Keratinocyte (primary cell): ENCODE data around the gene GNAT2. TPM values are rescaled to one million over a fixed set of nuclear protein-coding genes. Genes with fewer than 3 reads are reported as not detected.

Experiments used
- DNase-seq: peaks from one replicate; pipeline ENCODE4 v3.0.0-alpha.2; 2011; ENCODE audit warnings: low read depth, missing footprints, low spot score
- FAIRE-seq: peaks from 2 replicates; lab custom pipeline; 2011; peaks lifted over from hg19 to GRCh38; lab: Jason Lieb, UNC
- H2AFZ ChIP-seq: 2 replicates; pipeline ENCODE4 v1.6.0; 2012; ENCODE audit warnings: low read length, control low read depth, inconsistent platforms; ENCODE audit not compliant: control insufficient read depth
- H3K27ac ChIP-seq: 2 replicates; pipeline ENCODE4 v1.5.1; 2011; ENCODE audit warnings: low read length; ENCODE audit not compliant: control insufficient read depth, insufficient read depth
- H3K27me3 ChIP-seq: 3 replicates; pipeline ENCODE4 v1.6.0; 2011; ENCODE audit warnings: low read length; ENCODE audit not compliant: control insufficient read depth, insufficient read depth; ENCODE audit errors: extremely low read depth
- H3K36me3 ChIP-seq, 2 experiments: 2 replicates in 1 of 2; 3 replicates in 1 of 2; pipeline ENCODE4 v1.5.1; 2011; ENCODE audit warnings: low read length in 2 of 2, mild to moderate bottlenecking in 1 of 2; ENCODE audit not compliant: control insufficient read depth in 2 of 2, insufficient read depth in 2 of 2; ENCODE audit errors: extremely low read depth in 1 of 2
- H3K4me1 ChIP-seq: 3 replicates; pipeline ENCODE4 v1.5.1; 2011; ENCODE audit warnings: low read length; ENCODE audit not compliant: control insufficient read depth, insufficient read depth; ENCODE audit errors: extremely low read depth
- H3K4me2 ChIP-seq: 3 replicates; pipeline ENCODE4 v1.6.0; 2011; ENCODE audit warnings: low read depth, low read length; ENCODE audit not compliant: control insufficient read depth, insufficient read depth; ENCODE audit errors: extremely low read depth
- H3K4me3 ChIP-seq, 3 experiments: fragments of 200-600 bp in 1 of 3; sonication (generic) in 1 of 3; 2 replicates in 2 of 3; 3 replicates in 1 of 3; pipeline ENCODE4 v1.5.1; 2011 to 2016; ENCODE audit warnings: low read length in 3 of 3, mild to moderate bottlenecking in 3 of 3, control low read depth in 2 of 3, inconsistent platforms in 1 of 3, low read depth in 1 of 3, mixed read lengths in 1 of 3, mixed run types in 1 of 3, moderate library complexity in 1 of 3; ENCODE audit not compliant: control insufficient read depth in 2 of 3, insufficient read depth in 2 of 3; ENCODE audit errors: extremely low read depth in 1 of 3
- H3K79me2 ChIP-seq: 2 replicates; pipeline ENCODE4 v1.6.0; 2012; ENCODE audit warnings: low read length; ENCODE audit not compliant: control insufficient read depth, insufficient read depth
- H3K9ac ChIP-seq: 3 replicates; pipeline ENCODE4 v1.6.0; 2011; ENCODE audit warnings: low read length; ENCODE audit not compliant: control insufficient read depth, insufficient read depth; ENCODE audit errors: extremely low read depth
- H3K9me1 ChIP-seq: 3 replicates; pipeline ENCODE4 v1.6.0; 2011; ENCODE audit warnings: low read length; ENCODE audit not compliant: control insufficient read depth, insufficient read depth; ENCODE audit errors: extremely low read depth
- H3K9me3 ChIP-seq: 2 replicates; pipeline ENCODE4 v1.5.1; 2012; ENCODE audit warnings: low read depth, low read length; ENCODE audit not compliant: control insufficient read depth
- H4K20me1 ChIP-seq: 3 replicates; pipeline ENCODE4 v1.6.0; 2011; ENCODE audit warnings: low read length; ENCODE audit not compliant: control insufficient read depth, insufficient read depth; ENCODE audit errors: extremely low read depth
- CTCF ChIP-seq, 3 experiments: IDR thresholded peaks in 1 of 3; conservative IDR thresholded peaks in 1 of 3; optimal IDR thresholded peaks in 1 of 3; 2 replicates in 2 of 3; 3 replicates in 1 of 3; pipeline versions ENCODE3 to v1.5.1; 2011; ENCODE audit warnings: low read length in 3 of 3, mild to moderate bottlenecking in 3 of 3, moderate library complexity in 2 of 3, control low read depth in 1 of 3, inconsistent platforms in 1 of 3; ENCODE audit not compliant: insufficient read depth in 2 of 3; ENCODE audit errors: extremely low read depth in 1 of 3
- EZH2 ChIP-seq: IDR thresholded peaks from one replicate; pipeline ENCODE4 v1.6.1; 2012; ENCODE audit warnings: inconsistent platforms, mild to moderate bottlenecking, low read length, moderate library complexity
- dilution Hi-C: fragments of 300-500 bp; cut with MboI; formaldehyde crosslinking; loops from one replicate; pipeline ENCODE4 v1.7.0; 2020; ENCODE audit warnings: low sequenced_read_pairs; ENCODE audit not compliant: extremely low pct_ligation_motif_present
- polyA plus RNA-seq, 5 experiments: library from polyadenylated mRNA; depleted of rRNA in 3 of 5; stranded (reverse) in 3 of 5; stranded (forward) in 1 of 5; unstranded in 1 of 5; fragments of >200 nt; gene quantifications; 1 replicate in 1 of 5; 2 replicates in 3 of 5; 3 replicates in 1 of 5; pipeline versions ENCODE4 v1.2.1 to v1.2.3, GENCODE V29; 2011 to 2012; ENCODE audit warnings: missing spikeins in 2 of 5, low read depth in 1 of 5, low replicate concordance in 1 of 5

Gene GNAT2
- polyA plus RNA-seq, 1 donor (not counting 4 experiments of a cell fraction or from before 2014, with no cell fraction given) = 0.17 TPM

- H2AFZ ChIP-seq = no peak overlapping the region
- H3K79me2 ChIP-seq = no peaks in the 10 kb centered on the region
- H3K9ac ChIP-seq = no peak overlapping the region
- H3K9me3 ChIP-seq = no peaks in the 10 kb centered on the region
- H3K27me3 ChIP-seq = no peaks in the 10 kb centered on the region
- H3K4me2 ChIP-seq = no peak overlapping the region
- DNase-seq (no peak), FAIRE-seq (no peak)
- H3K36me3 ChIP-seq = no peaks in the 10 kb centered on the region
- H3K9me1 ChIP-seq = no peaks in the 10 kb centered on the region
- dilution Hi-C loops = no loop called here
- TF ChIP-seq CTCF (optimal IDR thresholded peaks at IDR 0.05 in 1 of 3, IDR thresholded peaks at IDR 0.05 in 1 of 3, conservative IDR thresholded peaks at IDR 0.05 in 1 of 3; ENCODE audit: extremely low read depth in 1 of 3, insufficient read depth in 2 of 3, low read length in 3 of 3) = no peak
- H4K20me1 ChIP-seq = no peaks in the 10 kb centered on the region
- H3K4me1 ChIP-seq = no peaks in the 10 kb centered on the region
- H3K27ac ChIP-seq = no peak overlapping the region
- no peak overlapping the region for H3K4me3 ChIP-seq
Measured at GRCh38 chr1:109642626-109643025, 23.2 kb upstream of the GNAT2 start.

- DNase-seq (no peak), FAIRE-seq (no peak)
- Histone ChIP-seq H3K4me2 (no peak overlapping the region), H3K9ac (no peak overlapping the region), H3K36me3 (no peaks in the 10 kb centered on the region), H3K27me3 (no peaks in the 10 kb centered on the region), H3K27ac (no peak overlapping the region), H3K4me1 (no peaks in the 10 kb centered on the region), H2AFZ (no peak overlapping the region), H3K79me2 (no peaks in the 10 kb centered on the region), H4K20me1 (no peaks in the 10 kb centered on the region), H3K9me1 (no peaks in the 10 kb centered on the region), H3K9me3 (no peaks in the 10 kb centered on the region), H3K4me3 (no peak overlapping the region)
- TF ChIP-seq EZH2 = no peak
- TF ChIP-seq CTCF (optimal IDR thresholded peaks at IDR 0.05 in 1 of 3, IDR thresholded peaks at IDR 0.05 in 1 of 3, conservative IDR thresholded peaks at IDR 0.05 in 1 of 3; ENCODE audit: extremely low read depth in 1 of 3, insufficient read depth in 2 of 3, low read length in 3 of 3) = no peak
- dilution Hi-C loops = no loop called here
Measured at GRCh38 chr1:109641861-109642260, 22.4 kb upstream of the GNAT2 start.
